MCF 10A (cell line): ENCODE results near the gene ZNF407. TPM values are rescaled to one million over a fixed set of nuclear protein-coding genes. Genes with fewer than 3 reads are reported as not detected.

Experiments
- BruUV-seq: library from RNA; stranded (reverse); fragments of 400-500 nt; replicated peaks from 2 replicates; lab custom pipeline; 2021; lab: Mats Ljungman, UMichigan
- CTCF ChIA-PET: fragments of 300-600 bp; sonication (Branson Sonifier 250); formaldehyde crosslinking; extraction: SDS; loops from one replicate; lab custom pipeline; 2021; ENCODE audit warnings: antibody characterized with exemption, inconsistent platforms; lab: Yijun Ruan, JAX
- POLR2A ChIA-PET: fragments of 300-600, 350-650 bp; sonication (Branson Sonifier 250); formaldehyde crosslinking; extraction: SDS; loops from one replicate; lab custom pipeline; 2020; ENCODE audit warnings: antibody characterized with exemption, inconsistent platforms; lab: Yijun Ruan, JAX
- DNase-seq: peaks from one replicate; pipeline ENCODE4 v3.0.0-alpha.2; 2018; ENCODE audit not compliant: unreplicated experiment
- H3K27ac Mint-ChIP-seq: one replicate; pipeline ENCODE4 v1.8.0; 2022; ENCODE audit warnings: mild to moderate bottlenecking, low read depth, mixed read lengths; ENCODE audit not compliant: unreplicated experiment
- H3K27me3 Mint-ChIP-seq: one replicate; pipeline ENCODE4 v1.8.0; 2022; ENCODE audit warnings: mixed read lengths; ENCODE audit not compliant: insufficient read depth, unreplicated experiment
- H3K36me3 Mint-ChIP-seq: one replicate; pipeline ENCODE4 v1.8.0; 2022; ENCODE audit warnings: mild to moderate bottlenecking, moderate library complexity, mixed read lengths; ENCODE audit not compliant: insufficient read depth, unreplicated experiment
- H3K4me1 Mint-ChIP-seq: one replicate; pipeline ENCODE4 v1.8.0; 2022; ENCODE audit warnings: mixed read lengths; ENCODE audit not compliant: insufficient read depth, unreplicated experiment
- H3K4me3 Mint-ChIP-seq: one replicate; pipeline ENCODE4 v1.8.0; 2022; ENCODE audit warnings: mild to moderate bottlenecking, moderate library complexity, mixed read lengths; ENCODE audit not compliant: unreplicated experiment
- H3K9me3 Mint-ChIP-seq: one replicate; pipeline ENCODE4 v1.8.0; 2022; ENCODE audit warnings: mixed read lengths; ENCODE audit not compliant: unreplicated experiment
- CTCF ChIP-seq: fragments of 200-600 bp; IDR thresholded peaks from one replicate; pipeline ENCODE4 v1.8.0; 2022; ENCODE audit warnings: antibody characterized with exemption, mild to moderate bottlenecking; ENCODE audit not compliant: unreplicated experiment
- intact Hi-C: fragments of 100-400 bp; cut with micrococcal nuclease; formaldehyde crosslinking; loops from 2 replicates; pipeline ENCODE4 v1.14.1; 2022
- total RNA-seq: library from RNA; stranded (reverse); gene quantifications from 2 replicates; pipeline ENCODE4 v1.2.3, GENCODE V29; 2022

Gene ZNF407
- total RNA-seq, 1 experiment from 2014 or later = 9.5 TPM

- TF ChIP-seq CTCF = no peak
- CTCF ChIA-PET = interaction anchor here (0.6 to 1.2 kb wide), 2 partner anchors 29 to 1963 kb away, joined by 3 to 4 read pairs; no protein-coding TSS in a partner anchor
- POLR2A ChIA-PET = no interaction called here
- BruUV-seq = no TSS peak
- Mint-ChIP-seq H3K4me1 (peaks cover 9% of the 10 kb centered on the region), H3K27ac (no peak overlapping the region), H3K9me3 (no peaks in the 10 kb centered on the region), H3K4me3 (no peak overlapping the region), H3K27me3 (no peaks in the 10 kb centered on the region), H3K36me3 (no peaks in the 10 kb centered on the region)
- intact Hi-C loops = no loop called here
- no peak for DNase-seq
Observed at GRCh38 chr18:74748809-74749208, 151.1 kb downstream of the ZNF407 start.

GRCh38 chr18:74758995-74759394 is 161.3 kb downstream of the ZNF407 start:
- no peak overlapping the region for H3K27ac Mint-ChIP-seq

GRCh38 chr18:74760026-74760425 is 162.4 kb downstream of the ZNF407 start:
- Mint-ChIP-seq H3K27me3 (no peaks in the 10 kb centered on the region), H3K36me3 (no peaks in the 10 kb centered on the region), H3K4me3 (no peak overlapping the region), H3K9me3 (peaks cover 7% of the 10 kb centered on the region), H3K27ac (no peak overlapping the region), H3K4me1 (no peaks in the 10 kb centered on the region)
- DNase-seq = no peak
- POLR2A ChIA-PET = no interaction called here
- TF ChIP-seq CTCF = no peak
- intact Hi-C loops = no loop called here
- CTCF ChIA-PET = no interaction called here
- BruUV-seq = no TSS peak

More at GRCh38 chr18:74758995-74759394, 161.3 kb downstream of the ZNF407 start:
- ChIA-PET POLR2A (no interaction called here), CTCF (no interaction called here)
- intact Hi-C loops = no loop called here
- Mint-ChIP-seq H3K27me3 (no peaks in the 10 kb centered on the region), H3K36me3 (no peaks in the 10 kb centered on the region), H3K9me3 (peaks cover 7% of the 10 kb centered on the region), H3K4me1 (no peaks in the 10 kb centered on the region), H3K4me3 (no peak overlapping the region)
- no TSS peak for BruUV-seq
- DNase-seq = no peak
- no peak for TF ChIP-seq CTCF

- no TSS peak for BruUV-seq
- H3K36me3 Mint-ChIP-seq = no peaks in the 10 kb centered on the region
- ChIA-PET POLR2A (no interaction called here), CTCF (no interaction called here)
- H3K27ac Mint-ChIP-seq = no peak overlapping the region
- H3K4me3 Mint-ChIP-seq = no peak overlapping the region
- peaks cover 7% of the 10 kb centered on the region for H3K9me3 Mint-ChIP-seq
- DNase-seq = no peak
- no peak for TF ChIP-seq CTCF
- no peaks in the 10 kb centered on the region for H3K27me3 Mint-ChIP-seq
- intact Hi-C loops = no loop called here
- H3K4me1 Mint-ChIP-seq = no peaks in the 10 kb centered on the region
Observed at GRCh38 chr18:74760436-74760835, 162.8 kb downstream of the ZNF407 start.
